CD4-positive, alpha-beta T cell (primary cell): ENCODE data around the gene SNX20. TPM values are rescaled to one million over a fixed set of nuclear protein-coding genes. Genes with fewer than 3 reads are reported as not detected.
A peak's percentile ranks its signal among the peaks of the same experiment; 100 is the strongest.

Source experiments
- ATAC-seq: fragments of 200-7000 bp; cut with Tn5 transposase; one replicate; pipeline ENCODE4 v1.10.0; 2022; ENCODE audit warnings: mild to moderate bottlenecking; ENCODE audit not compliant: poor library complexity
- CTCF ChIA-PET: fragments of 350-600 bp; sonication (Branson Sonifier 250); formaldehyde crosslinking; loops from one replicate; lab custom pipeline; 2021; ENCODE audit warnings: antibody characterized with exemption, inconsistent platforms; lab: Charles Lee
- POLR2A ChIA-PET: fragments of 350-600 bp; sonication (Branson Sonifier 250); formaldehyde crosslinking; loops from one replicate; lab custom pipeline; 2021; ENCODE audit warnings: antibody characterized with exemption, inconsistent platforms; lab: Charles Lee
- DNase-seq, 14 experiments: peaks; one replicate each; pipeline ENCODE4 v3.0.0-alpha.2; 2013 to 2020; ENCODE audit warnings: mixed read lengths in 2 of 14
- H3K27ac ChIP-seq, 2 donors: one replicate each; pipeline versions ENCODE4 v1.5.1 to v1.7.0; 2013; ENCODE audit warnings: low read length in 2 of 2, low read depth in 1 of 2, mild to moderate bottlenecking in 1 of 2
- H3K27me3 ChIP-seq, 2 experiments: 1 replicate in 1 of 2; 2 replicates in 1 of 2; pipeline versions ENCODE4 v1.6.1 to v1.7.0; 2013; ENCODE audit warnings: low read length in 2 of 2, control low read depth in 1 of 2, mild to moderate bottlenecking in 1 of 2, moderate library complexity in 1 of 2; ENCODE audit not compliant: insufficient read depth in 2 of 2, control insufficient read depth in 1 of 2
- H3K36me3 ChIP-seq: one replicate; pipeline ENCODE4 v1.6.1; 2013; ENCODE audit warnings: low read length, control low read depth; ENCODE audit not compliant: insufficient read depth
- H3K4me1 ChIP-seq: one replicate; pipeline ENCODE4 v1.6.1; 2013; ENCODE audit warnings: low read length, control low read depth; ENCODE audit not compliant: insufficient read depth
- H3K4me3 ChIP-seq: one replicate; pipeline ENCODE4 v1.5.1; 2013; ENCODE audit warnings: mild to moderate bottlenecking, low read length, moderate library complexity
- H3K9me3 ChIP-seq, 2 experiments: 1 replicate in 1 of 2; 2 replicates in 1 of 2; pipeline versions ENCODE4 v1.6.1 to v1.7.0; 2013; ENCODE audit warnings: low read length in 2 of 2, mild to moderate bottlenecking in 2 of 2, control low read depth in 1 of 2, moderate library complexity in 1 of 2; ENCODE audit not compliant: control insufficient read depth in 1 of 2, insufficient read depth in 1 of 2
- H3K27ac Mint-ChIP-seq: one replicate; pipeline ENCODE4 v1.8.0; 2020; ENCODE audit warnings: mixed read lengths
- H3K27me3 Mint-ChIP-seq: one replicate; pipeline ENCODE4 v1.8.0; 2021; ENCODE audit warnings: mixed read lengths
- H3K36me3 Mint-ChIP-seq: one replicate; pipeline ENCODE4 v1.8.0; 2021; ENCODE audit warnings: low read depth, mixed read lengths
- H3K4me1 Mint-ChIP-seq: one replicate; pipeline ENCODE4 v1.8.0; 2021; ENCODE audit warnings: low read depth, mixed read lengths
- H3K4me3 Mint-ChIP-seq: one replicate; pipeline ENCODE4 v1.8.0; 2020; ENCODE audit warnings: mild to moderate bottlenecking, mixed read lengths
- H3K9me3 Mint-ChIP-seq: one replicate; pipeline ENCODE4 v1.8.0; 2020; ENCODE audit warnings: mixed read lengths
- intact Hi-C, 2 experiments: fragments of 100-400 bp; cut with DNase I in 1 of 2; cut with micrococcal nuclease in 1 of 2; formaldehyde crosslinking; loops; one replicate each; pipeline versions ENCODE4 v1.15.1 to v1.9.0; 2023 to 2025; cut with DNase I, micrococcal nuclease
- total RNA-seq, 174 experiments: library from RNA in 2 of 174; stranded (reverse) in 2 of 174; gene quantifications; one replicate each; pipeline ENCODE4 v1.2.3 and lab custom pipeline; 2021 to 2026
- TF ChIP-seq, protein P1 (sequence below): fragments of 200-600 bp; IDR thresholded peaks from one replicate; pipeline ENCODE4 v1.8.0; 2022; ENCODE audit warnings: antibody characterized with exemption, mild to moderate bottlenecking

Gene SNX20
- total RNA-seq, 2 experiments from 2014 or later = 26.6 TPM

DNA sequence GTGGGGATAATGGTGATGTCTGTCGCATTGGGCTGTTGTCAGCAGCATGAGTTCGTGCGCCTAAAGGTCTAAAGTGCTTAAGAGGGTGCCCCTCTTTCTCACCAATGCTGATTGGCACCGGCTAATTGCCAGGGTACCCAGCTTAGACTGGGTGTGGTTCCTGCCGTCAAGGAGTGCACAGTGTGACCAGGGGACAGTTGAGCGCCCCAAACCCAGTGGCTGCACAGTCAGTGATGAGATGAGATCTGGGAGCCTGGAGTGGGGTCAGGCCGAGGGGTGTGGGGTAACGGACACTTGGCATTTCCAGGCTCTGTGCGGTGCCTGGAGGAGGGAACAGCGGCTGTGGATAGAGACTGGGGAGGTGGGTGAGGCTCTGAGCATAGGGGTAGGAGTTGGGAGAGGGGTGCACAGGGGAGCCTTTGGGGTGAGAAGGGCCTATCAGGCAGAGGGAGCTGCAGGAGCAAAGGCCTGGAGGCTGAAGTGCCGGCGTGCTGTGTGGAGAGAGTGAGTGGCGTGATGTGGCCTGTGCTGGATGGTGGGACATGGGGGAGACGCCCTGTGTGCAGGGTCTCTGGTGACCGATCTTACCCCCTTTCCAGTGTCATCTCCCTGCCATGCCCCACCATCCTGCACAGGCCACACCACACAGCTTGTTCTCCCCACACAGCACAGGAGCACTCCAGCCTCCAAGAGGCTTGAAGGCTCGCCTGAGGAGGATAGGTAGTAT lies 58.3 kb downstream of the SNX20 start:
- no peaks in the 10 kb centered on the region for H3K27me3 ChIP-seq
- Mint-ChIP-seq H3K9me3 (no peaks in the 10 kb centered on the region), H3K27me3 (no peaks in the 10 kb centered on the region), H3K27ac (peak overlapping the region; percentile 24), H3K36me3 (peaks cover 11% of the 10 kb centered on the region), H3K4me3 (no peak overlapping the region), H3K4me1 (peaks cover 52% of the 10 kb centered on the region)
- no peaks in the 10 kb centered on the region for H3K9me3 ChIP-seq
- TF ChIP-seq, protein P1, sequence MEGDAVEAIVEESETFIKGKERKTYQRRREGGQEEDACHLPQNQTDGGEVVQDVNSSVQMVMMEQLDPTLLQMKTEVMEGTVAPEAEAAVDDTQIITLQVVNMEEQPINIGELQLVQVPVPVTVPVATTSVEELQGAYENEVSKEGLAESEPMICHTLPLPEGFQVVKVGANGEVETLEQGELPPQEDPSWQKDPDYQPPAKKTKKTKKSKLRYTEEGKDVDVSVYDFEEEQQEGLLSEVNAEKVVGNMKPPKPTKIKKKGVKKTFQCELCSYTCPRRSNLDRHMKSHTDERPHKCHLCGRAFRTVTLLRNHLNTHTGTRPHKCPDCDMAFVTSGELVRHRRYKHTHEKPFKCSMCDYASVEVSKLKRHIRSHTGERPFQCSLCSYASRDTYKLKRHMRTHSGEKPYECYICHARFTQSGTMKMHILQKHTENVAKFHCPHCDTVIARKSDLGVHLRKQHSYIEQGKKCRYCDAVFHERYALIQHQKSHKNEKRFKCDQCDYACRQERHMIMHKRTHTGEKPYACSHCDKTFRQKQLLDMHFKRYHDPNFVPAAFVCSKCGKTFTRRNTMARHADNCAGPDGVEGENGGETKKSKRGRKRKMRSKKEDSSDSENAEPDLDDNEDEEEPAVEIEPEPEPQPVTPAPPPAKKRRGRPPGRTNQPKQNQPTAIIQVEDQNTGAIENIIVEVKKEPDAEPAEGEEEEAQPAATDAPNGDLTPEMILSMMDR = no peak
- peaks cover 4% of the 10 kb centered on the region for H3K36me3 ChIP-seq
- ChIA-PET CTCF (interaction anchor here (1.0 kb wide), 1 partner anchor 184 kb away, joined by 3 read pairs; no protein-coding TSS in a partner anchor), POLR2A (interaction anchor here (0.5 kb wide), 1 partner anchor 15 kb away, joined by 3 read pairs; no protein-coding TSS in a partner anchor)
- ATAC-seq (no peak), DNase-seq (no peak)
- intact Hi-C loops = no loop called here
- no peak overlapping the region for H3K27ac ChIP-seq
- peaks cover 32% of the 10 kb centered on the region for H3K4me1 ChIP-seq
- H3K4me3 ChIP-seq = no peak overlapping the region

DNA sequence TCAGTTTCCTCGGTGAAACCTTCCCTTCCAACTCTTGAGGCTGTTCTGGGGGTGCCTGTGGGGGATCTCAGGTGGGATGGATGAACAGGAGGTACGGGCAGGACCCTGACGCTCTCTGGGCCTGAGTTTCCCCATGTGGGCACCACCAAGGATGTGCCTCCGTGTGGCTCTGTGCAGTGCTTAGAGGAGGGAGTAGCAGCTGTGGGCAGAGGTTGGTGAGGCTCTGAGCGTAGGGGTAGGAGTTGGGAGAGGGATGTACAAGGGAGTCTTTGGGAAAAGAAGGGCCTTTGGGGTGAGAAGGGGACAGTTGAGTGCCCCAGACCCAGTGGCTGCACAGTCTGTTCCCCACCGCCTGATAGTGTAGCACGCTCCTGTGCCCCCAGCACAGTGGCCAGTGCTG lies 59.1 kb downstream of the SNX20 start:
- POLR2A ChIA-PET = no interaction called here
- intact Hi-C loops = no loop called here

More for the DNA sequence above, 59.1 kb downstream of the SNX20 start:
- Mint-ChIP-seq H3K4me3 (no peak overlapping the region), H3K4me1 (peaks cover 52% of the 10 kb centered on the region), H3K36me3 (peaks cover 10% of the 10 kb centered on the region), H3K27ac (no peak overlapping the region), H3K27me3 (no peaks in the 10 kb centered on the region), H3K9me3 (no peaks in the 10 kb centered on the region)
- DNase-seq (no peak), ATAC-seq (no peak)
- CTCF ChIA-PET = no interaction called here
- H3K36me3 ChIP-seq = peaks cover 5% of the 10 kb centered on the region
- no peak overlapping the region for H3K27ac ChIP-seq
- no peaks in the 10 kb centered on the region for H3K9me3 ChIP-seq
- TF ChIP-seq, protein P1 = no peak
- peaks cover 31% of the 10 kb centered on the region for H3K4me1 ChIP-seq
- no peaks in the 10 kb centered on the region for H3K27me3 ChIP-seq
- no peak overlapping the region for H3K4me3 ChIP-seq

Other genes with a start within 250 kb of the SNX20 start
- gene NKD1, start 132.9 kb downstream of the SNX20 start, total RNA-seq = 1 to 10 TPM; 6.1 to 9.8 TPM
- 1 to 10 TPM; 4.5 to 5.3 TPM for gene NOD2, start 12.3 kb upstream of the SNX20 start, total RNA-seq
- gene CYLD, start 60.8 kb upstream of the SNX20 start, total RNA-seq = 100 to 1,000 TPM; 360 to 373 TPM